Daoy (cell line): ENCODE results near the gene PRXL2B. TPM values are rescaled to one million over a fixed set of nuclear protein-coding genes. Genes with fewer than 3 reads are reported as not detected.
"Not testable (repeated sequence)": the region's sequence is repeated elsewhere in the genome, so short reads cannot be mapped to it uniquely, and the experiment has no call there.

Experiments
- DNase-seq: peaks from one replicate; pipeline ENCODE4 v3.0.0-alpha.2; 2015; ENCODE audit warnings: low read depth
- total RNA-seq: library from RNA; depleted of rRNA; stranded (reverse); fragments of >200 nt; shearing (Covaris generic); gene quantifications from 2 replicates; pipeline ENCODE4 v1.2.3, GENCODE V29; 2014; rRNA removed

The PRXL2B gene, protein sequence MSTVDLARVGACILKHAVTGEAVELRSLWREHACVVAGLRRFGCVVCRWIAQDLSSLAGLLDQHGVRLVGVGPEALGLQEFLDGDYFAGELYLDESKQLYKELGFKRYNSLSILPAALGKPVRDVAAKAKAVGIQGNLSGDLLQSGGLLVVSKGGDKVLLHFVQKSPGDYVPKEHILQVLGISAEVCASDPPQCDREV
- total RNA-seq = 13.0 and 20.6 TPM in 2 replicates

DNA sequence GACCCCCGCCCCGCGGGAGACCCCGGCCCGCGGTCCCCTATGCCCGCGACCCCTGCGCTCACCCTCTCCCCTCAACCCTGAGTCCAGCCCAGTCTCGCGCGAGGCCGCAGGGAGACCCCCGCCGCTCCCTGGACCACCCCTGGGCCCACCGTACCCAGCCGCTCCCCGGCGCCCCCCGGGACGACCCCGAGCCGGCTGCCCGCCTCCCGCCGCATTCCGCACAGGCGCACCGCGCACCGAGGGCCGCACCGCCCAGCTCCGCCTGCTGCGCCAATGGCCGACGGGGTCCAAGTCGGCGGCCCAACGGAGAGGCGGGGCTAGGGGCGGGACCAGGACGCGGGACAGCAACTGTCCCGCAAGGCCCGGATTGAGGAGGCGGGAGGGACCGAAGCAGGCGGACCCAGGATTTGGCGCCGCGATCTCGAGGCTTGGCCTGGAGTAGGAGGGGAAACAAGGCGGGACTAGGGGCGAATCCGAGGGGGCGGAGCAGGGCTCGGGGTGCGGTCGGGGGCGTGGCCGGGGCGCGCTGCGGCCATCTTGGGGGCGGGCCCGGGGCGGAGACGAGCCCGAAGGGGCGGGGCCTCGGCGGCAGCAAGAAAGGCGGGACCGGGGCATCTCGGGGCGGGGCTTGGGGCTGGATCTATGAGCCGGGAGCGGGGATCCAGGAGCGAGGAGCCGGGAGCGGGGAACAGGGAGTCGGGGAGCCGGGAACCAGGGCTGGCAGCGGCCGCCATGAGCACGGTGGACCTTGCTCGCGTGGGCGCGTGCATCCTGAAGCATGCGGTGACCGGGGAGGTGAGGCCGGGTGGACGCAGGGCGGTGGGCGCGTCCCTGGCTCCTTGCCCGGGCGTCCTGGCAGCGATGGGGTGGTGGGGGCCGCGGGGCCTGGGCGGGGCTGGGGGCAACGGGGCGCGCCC, at the start of gene PRXL2B:
TSS of gene PRXL2B (plus strand) at position 624 of the 917 bp plus-strand sequence. CDS start at position 733, 109 bp downstream.
- peak; percentile 99 for DNase-seq

GRCh38 chr1:2537784-2538115, 48.8 kb upstream of the PRXL2B start:
- no peak for DNase-seq

DNA sequence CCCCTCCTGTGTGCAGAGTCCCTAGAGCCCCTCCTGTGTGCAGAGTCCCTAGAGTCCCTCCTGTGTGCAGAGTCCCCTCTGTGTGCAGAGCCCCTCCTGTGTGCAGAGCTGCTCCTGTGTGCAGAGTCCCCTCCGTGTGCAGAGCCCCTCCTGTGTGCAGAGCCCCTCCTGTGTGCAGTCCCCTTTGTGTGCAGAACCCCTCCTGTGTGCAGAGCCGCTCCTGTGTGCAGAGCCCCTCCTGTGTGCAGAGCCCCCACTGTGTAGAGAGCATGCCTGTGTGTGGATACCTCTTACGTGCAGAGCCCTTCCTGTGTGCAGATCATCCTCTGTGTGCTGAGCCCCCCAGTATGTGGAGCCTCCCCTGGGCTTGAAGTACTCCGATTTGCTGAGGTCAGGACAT, 48.2 kb upstream of the PRXL2B start:
- no peak for DNase-seq

GRCh38 chr1:2538872-2539271, 47.7 kb upstream of the PRXL2B start:
- no peak for DNase-seq

DNA sequence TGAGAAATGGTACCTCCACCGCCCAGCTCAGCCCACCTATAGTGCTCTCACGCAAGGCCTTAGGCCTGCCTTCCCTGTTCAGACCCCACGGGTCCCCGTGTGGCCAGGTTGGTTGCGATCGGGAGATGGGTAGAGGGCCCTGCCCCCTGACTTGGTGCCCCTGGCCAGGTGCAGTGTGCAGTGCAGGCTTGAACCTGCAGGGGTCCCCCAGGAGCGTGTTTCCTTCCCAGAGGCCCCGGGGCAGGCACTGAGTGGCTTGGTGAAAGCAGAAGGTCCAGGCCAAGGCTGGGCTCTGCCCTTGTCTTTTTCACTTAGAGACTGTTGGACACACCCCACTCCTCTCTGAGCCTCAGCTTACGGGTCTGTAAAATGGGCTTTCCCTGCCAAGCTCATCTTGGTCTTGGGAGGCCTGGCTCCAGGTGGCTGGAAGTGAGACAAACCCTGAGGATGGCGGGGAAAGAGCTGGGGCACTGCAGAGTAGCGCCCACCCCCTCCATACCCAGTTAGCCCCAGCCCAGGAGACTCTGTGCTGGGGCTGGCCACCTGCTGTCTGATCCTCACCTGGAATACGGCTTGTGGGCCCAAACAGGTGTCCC, 47.2 kb upstream of the PRXL2B start:
- no peak for DNase-seq

- no peak for DNase-seq
These were observed 45.6 kb upstream of the PRXL2B start for GRCh38 chr1:2540816-2541492.

DNA sequence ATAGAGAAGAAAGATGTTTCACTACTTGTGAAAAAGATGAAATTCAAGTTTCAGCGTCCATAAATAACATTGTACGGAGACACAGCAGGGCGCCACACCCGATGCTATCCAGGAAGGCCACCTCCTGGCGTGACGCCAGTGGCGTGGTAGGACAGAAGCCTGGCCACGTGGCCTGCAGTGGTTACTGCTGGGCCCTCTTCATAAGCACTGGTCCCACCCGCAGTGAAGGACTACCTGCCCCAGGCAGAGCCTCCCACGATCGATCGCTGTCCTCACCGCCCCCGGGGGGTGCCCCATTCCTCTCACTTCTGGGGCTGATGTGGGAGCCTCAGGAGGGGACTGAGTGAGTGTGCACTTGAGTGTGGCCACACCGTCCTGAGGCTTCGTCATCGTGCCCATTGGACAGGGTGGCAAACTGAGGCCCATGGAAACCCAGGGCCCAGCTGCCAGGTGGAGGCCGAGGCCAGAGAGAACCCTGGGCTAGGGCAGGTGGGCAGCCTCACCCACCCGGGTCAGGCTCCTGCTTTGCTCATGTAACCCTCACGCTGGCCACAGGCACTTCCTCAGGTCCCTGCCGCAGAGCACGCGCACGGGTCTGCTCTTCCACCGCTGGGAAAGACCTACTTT, 44.8 kb upstream of the PRXL2B start:
- peak; percentile 49 for DNase-seq

DNA sequence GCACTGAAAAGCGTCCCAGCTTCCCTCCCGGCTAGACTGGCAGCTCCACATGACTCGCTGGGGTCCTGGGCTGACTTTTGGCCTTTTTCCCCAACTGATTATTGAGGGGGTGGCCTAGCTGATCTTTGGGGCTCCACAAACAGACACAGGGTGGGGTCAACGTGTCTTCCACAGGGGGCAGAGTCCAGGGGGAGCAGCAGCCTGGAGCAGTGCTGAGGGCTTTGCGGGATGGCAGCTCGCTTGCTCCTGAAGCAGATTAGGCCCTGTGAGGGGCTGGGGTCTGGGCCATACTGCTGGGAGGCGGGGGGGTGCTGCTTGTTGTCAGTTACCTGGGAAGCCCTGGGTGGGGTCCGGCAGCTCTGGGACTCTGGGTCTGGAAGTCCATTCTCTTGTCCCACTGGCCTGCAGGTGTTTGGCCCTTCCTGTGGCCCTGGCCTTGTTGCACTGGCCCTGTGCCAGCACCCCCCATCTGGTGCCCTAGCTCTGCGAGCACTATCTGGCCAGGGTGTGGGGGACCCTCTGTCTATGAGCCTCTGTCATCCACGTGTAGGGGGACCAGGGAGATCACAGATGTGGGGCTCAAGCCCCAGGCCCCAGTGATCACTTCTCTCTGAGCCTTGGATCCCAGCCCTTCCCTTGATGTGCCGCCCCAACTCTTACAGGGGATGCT, 44.2 kb upstream of the PRXL2B start:
- no peak for DNase-seq

GRCh38 chr1:2543543-2544092, 43.0 kb upstream of the PRXL2B start:
- DNase-seq = peak; percentile 38

DNA sequence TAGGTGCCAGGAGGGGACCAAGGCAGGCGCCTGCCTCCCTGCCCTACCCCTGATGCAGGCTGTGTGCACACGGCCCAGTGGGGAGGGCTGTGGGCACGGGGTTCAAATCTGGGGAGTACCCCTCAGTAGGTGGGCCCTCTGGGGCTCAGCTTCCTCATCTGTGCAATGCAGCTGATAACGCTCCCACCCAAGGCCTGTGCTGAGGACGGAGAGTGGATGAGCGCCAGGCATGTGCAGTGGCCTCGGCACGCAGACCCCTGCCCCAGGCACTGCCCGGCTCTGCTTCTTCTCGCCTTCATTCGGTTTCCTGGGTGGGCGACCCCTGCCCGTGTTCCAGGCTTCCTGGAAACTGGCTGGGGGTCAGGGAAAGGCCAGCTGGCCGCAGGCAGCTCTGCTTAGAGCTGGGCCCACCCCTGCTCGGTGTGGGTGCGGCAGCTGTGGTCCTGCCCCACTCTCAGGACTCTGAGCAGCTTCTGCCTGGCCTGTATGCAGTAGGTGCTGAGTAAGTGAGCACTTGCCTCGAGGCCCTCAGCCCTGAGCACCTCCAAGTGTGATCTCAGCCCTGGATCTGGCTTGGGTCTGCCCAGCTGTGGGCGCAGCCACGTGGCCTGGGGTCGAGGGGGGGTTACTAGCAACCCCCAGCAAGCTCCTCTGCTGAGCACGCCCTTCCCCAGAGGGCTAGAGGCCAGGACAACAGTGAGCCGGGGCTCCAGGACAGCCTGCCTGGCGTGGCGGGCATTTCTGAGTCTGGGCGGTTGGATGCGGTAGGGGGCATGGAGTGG, 42.3 kb upstream of the PRXL2B start:
- DNase-seq = no peak

DNA sequence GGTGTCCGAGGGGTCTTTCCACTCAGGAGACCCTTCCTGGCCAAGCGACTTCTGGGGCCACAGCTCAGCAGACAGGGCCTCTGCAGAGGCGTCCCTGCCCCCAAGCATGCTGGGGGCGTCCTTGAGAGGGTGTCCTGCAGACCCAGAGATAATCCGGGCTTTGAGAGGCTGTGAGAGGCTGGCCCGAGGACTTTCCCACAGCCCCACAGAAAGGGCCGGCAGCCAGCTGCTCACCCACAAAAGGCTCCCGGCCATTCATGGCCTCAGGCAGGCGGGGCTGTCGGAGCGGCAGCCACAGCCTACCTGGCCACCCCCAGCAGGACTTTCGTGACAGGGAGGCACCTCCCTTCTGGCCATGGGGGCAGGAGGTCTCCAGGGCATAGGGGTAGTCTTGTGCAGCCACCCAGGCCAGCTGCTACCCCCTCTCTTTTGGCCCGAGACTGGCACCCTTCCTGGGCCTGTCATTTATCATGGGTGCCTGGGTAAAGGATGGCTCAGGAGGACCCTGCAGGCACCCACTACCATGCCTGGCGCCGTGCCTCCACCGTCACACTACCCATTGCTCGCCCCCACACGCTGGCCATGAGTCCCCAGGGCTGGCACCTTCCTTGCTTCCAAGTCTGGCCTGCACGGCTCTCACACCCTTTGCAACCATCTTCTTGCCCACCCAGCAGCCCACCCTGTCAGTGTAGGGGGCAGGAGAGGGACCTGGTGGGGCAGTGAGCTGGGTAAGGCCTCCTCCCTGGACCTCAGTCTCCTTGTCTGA, 41.5 kb upstream of the PRXL2B start:
- DNase-seq = peak; percentile 37

GRCh38 chr1:2545754-2546514, 40.6 kb upstream of the PRXL2B start:
- peak; percentile 88 for DNase-seq

- peak; percentile 94 for DNase-seq
These were observed 39.9 kb upstream of the PRXL2B start for GRCh38 chr1:2546515-2547209.

DNA sequence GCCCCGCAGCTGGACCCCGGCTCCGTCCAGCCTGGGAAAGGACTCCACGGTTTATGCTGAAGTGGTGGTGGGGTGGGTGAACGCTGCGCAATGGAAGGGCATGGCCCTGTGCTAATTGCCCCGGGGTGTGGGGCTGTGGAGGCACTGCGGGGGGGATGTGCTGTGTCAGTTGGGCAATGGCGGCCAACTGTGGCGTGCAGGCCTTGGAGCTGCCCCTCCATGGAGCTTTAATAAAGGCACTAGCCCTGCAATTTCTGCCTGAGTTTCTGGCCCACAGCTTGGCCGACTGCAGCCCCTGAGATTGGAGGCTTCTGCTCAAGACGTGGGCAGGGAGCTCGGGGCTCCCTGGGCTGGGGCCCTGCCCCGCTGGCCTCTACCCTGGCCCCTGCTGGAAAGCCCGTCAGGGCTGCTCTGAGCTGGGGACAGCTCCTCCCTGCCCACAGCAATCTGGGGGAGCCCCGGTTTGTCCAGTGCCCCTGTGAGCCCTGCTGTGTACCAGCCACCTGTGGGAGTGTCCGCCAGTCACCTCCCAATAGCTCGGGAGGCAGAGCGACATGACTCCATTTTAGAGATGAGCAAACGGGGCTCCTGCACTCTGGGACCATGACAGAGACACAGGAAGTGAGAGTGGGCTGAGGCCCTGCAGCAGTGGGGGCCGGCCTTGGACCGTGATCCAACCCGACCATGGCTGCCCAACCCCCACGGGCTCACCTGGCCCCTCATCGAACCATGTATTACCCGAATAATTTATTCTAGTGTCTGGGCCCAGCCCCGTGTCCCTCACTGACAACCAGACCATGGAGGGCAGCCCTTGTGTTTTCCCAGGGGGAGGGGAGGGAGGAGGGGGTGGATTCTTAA, 39.1 kb upstream of the PRXL2B start:
- no peak for DNase-seq

DNA sequence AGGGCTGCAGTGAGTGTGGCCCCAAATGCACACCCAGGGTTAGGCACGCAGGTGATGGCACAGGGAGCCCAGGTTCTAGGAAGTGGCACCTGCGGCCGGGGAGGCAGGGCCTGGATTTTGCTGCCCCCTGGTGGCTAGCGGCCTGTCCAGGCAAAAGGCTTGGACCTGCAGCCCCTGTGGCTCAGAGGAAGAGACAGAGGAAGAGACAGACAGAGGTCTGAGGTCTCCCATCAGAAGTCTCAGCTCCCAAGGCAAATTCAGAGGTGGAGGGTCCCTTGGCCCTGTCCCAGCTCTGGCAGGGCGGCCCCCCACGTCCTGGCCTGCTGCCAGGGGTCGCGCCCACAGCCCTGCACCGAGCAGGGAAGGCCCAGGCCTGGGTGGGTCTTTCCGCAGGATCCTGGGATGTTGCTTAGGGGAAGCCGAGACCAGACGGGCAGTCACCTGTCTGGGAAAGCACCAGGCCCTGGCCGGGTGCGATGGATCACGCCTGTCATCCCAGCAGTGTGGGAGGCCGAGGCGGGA, 38.4 kb upstream of the PRXL2B start:
- peak; percentile 83 for DNase-seq

- not testable (repeated sequence) for DNase-seq
These were observed 37.1 kb upstream of the PRXL2B start for GRCh38 chr1:2549367-2550029.
